ENCODE data around the gene SPSB4. TPM values are rescaled to one million over a fixed set of nuclear protein-coding genes. Genes with fewer than 3 reads are reported as not detected.

SPSB4 gene
- total RNA-seq, 1 donor from 2014 or later = not detected

- ATAC-seq (ENCODE audit: low read depth) = no peak
- Mint-ChIP-seq H3K27ac (no peak overlapping the region), H3K4me3 (no peak overlapping the region), H3K27me3 (no peaks in the 10 kb centered on the region), H3K36me3 (ENCODE audit: low read depth) (no peaks in the 10 kb centered on the region), H3K4me1 (no peaks in the 10 kb centered on the region), H3K9me3 (no peaks in the 10 kb centered on the region)
- ChIA-PET CTCF (interaction anchor here (2.5 kb wide), 1 partner anchor 9 kb away, joined by 6 read pairs; no protein-coding TSS in a partner anchor), POLR2A (no interaction called here)
- no peak for TF ChIP-seq CTCF (IDR thresholded peaks at IDR 0.05)
- intact Hi-C loops (cut with micrococcal nuclease) = no loop called here
- DNase-seq = no peak
Observed at GRCh38 chr3:141096981-141097380, 45.8 kb downstream of the SPSB4 start.

- TF ChIP-seq CTCF (IDR thresholded peaks at IDR 0.05) = no peak
- POLR2A ChIA-PET = no interaction called here
- intact Hi-C loops (cut with micrococcal nuclease) = no loop called here
- Mint-ChIP-seq H3K27me3 (peaks cover 6% of the 10 kb centered on the region), H3K36me3 (ENCODE audit: low read depth) (no peaks in the 10 kb centered on the region), H3K9me3 (no peaks in the 10 kb centered on the region), H3K4me1 (no peaks in the 10 kb centered on the region), H3K27ac (no peak overlapping the region), H3K4me3 (no peak overlapping the region)
- DNase-seq (no peak), ATAC-seq (ENCODE audit: low read depth) (no peak)
- CTCF ChIA-PET = no interaction called here
Observed at GRCh38 chr3:141100112-141100511, 49.0 kb downstream of the SPSB4 start.

GRCh38 chr3:141100531-141101320 is 49.6 kb downstream of the SPSB4 start:
- no peaks in the 10 kb centered on the region for H3K4me1 Mint-ChIP-seq
- intact Hi-C loops (cut with micrococcal nuclease) = no loop called here
- H3K9me3 Mint-ChIP-seq = no peaks in the 10 kb centered on the region
- DNase-seq (no peak), ATAC-seq (ENCODE audit: low read depth) (no peak)
- peaks cover 6% of the 10 kb centered on the region for H3K27me3 Mint-ChIP-seq
- no peaks in the 10 kb centered on the region for H3K36me3 Mint-ChIP-seq (ENCODE audit: low read depth)
- TF ChIP-seq CTCF (IDR thresholded peaks at IDR 0.05) = no peak
- H3K27ac Mint-ChIP-seq = no peak overlapping the region
- POLR2A ChIA-PET = no interaction called here
- CTCF ChIA-PET = no interaction called here
- no peak overlapping the region for H3K4me3 Mint-ChIP-seq

GRCh38 chr3:141102372-141102771 is 51.2 kb downstream of the SPSB4 start:
- H3K4me1 Mint-ChIP-seq = no peaks in the 10 kb centered on the region
- no peaks in the 10 kb centered on the region for H3K36me3 Mint-ChIP-seq (ENCODE audit: low read depth)
- DNase-seq (no peak), ATAC-seq (ENCODE audit: low read depth) (no peak)
- TF ChIP-seq CTCF (IDR thresholded peaks at IDR 0.05) = no peak
- H3K27me3 Mint-ChIP-seq = peaks cover 6% of the 10 kb centered on the region
- ChIA-PET CTCF (interaction anchor here (1.1 kb wide), 1 partner anchor 204 kb away, joined by 3 read pairs; no protein-coding TSS in a partner anchor), POLR2A (no interaction called here)
- H3K9me3 Mint-ChIP-seq = no peaks in the 10 kb centered on the region
- intact Hi-C loops (cut with micrococcal nuclease) = no loop called here
- no peak overlapping the region for H3K27ac Mint-ChIP-seq
- H3K4me3 Mint-ChIP-seq = no peak overlapping the region

- no peaks in the 10 kb centered on the region for H3K36me3 Mint-ChIP-seq (ENCODE audit: low read depth)
- TF ChIP-seq CTCF (IDR thresholded peaks at IDR 0.05) = no peak
- H3K4me1 Mint-ChIP-seq = no peaks in the 10 kb centered on the region
- ChIA-PET POLR2A (no interaction called here), CTCF (no interaction called here)
- ATAC-seq (ENCODE audit: low read depth) (no peak), DNase-seq (no peak)
- no peaks in the 10 kb centered on the region for H3K9me3 Mint-ChIP-seq
- intact Hi-C loops (cut with micrococcal nuclease) = no loop called here
- H3K27ac Mint-ChIP-seq = no peak overlapping the region
- no peak overlapping the region for H3K4me3 Mint-ChIP-seq
- H3K27me3 Mint-ChIP-seq = peaks cover 6% of the 10 kb centered on the region
Observed at GRCh38 chr3:141103067-141103466, 51.9 kb downstream of the SPSB4 start.

Data from activated B cell treated with CpG ODN at 0.5 μM for 24 hours (primary cell).